Stimulated activated CD8-positive, alpha-beta memory T cell treated with anti-CD3 and anti-CD28 coated beads, Interleukin-7, amount 100 ng/mL, for 48 hours (primary cell): ENCODE data around the gene TRPV2.
"Not testable (repeated sequence)": the region's sequence is repeated elsewhere in the genome, so short reads cannot be mapped to it uniquely, and the experiment has no call there.

ENCODE experiments used
- DNase-seq, 2 donors: peaks; one replicate each; pipeline ENCODE4 v3.0.0-alpha.2; 2020; ENCODE audit warnings: low read depth in 1 of 2; ENCODE audit errors: extremely low read depth in 1 of 2

TRPV2 gene

DNA sequence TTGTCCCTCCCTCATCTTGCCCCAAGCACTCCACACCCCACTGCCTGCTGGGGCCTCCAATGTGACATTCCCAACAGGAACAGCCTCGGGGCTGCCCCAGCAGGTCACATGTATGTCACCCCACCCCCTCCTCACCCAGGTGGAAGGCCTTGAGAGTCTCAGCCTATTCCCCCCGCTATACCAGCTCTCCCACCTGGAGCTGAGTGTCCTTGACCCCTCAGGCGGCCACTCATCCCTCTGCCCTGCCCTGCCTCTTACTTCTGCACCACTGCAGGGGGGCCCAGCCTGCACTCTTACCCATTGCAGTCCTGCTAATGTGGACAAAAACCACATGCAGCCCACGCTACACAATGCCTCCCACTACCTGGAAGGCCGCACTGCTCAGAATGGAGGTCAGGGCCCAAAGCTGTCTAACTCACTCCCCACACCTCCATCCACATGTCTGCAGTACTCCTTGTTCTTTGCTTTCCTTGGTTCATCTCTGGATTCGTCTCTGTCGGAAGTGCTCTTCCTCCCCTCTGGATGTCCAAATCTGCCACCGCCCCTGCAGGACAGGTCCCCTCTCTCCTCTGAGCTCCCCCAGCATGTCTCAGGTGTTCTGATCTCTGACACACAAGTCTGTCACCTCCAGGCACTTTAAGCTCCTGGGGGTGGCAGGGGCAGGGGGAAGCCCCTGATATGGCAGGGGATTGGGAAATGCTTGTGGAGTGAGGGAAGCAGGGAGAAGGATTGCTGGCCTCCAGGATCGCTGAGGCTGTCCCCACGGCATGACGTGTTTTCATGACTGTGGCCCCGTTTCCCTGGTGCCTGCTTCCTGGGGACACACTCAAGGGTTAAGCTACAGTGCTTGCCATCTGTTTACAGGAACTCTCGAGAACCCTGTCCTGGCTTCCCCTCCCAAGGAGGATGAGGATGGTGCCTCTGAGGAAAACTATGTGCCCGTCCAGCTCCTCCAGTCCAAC lies 20.8 kb downstream of the TRPV2 start:
- DNase-seq, result no peak

DNA sequence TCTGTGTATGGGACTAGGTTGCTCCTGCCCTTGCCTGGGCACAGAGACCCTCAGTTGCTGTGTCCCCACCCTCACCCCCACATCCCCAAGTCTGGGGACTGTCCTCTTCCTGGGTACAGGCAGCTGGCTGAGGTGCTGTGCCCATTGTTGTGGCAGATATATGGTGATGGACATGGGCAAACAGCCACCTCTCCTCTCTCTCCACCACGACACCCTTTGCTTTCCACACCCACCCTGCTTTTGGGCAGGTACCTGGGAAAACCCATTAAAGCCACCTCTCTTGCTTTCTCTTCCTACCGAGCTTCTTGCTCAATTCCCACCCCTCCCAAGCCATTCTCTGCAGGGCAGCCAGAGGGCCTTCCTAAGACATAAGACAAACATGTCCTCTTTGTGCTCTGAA lies 21.7 kb downstream of the TRPV2 start:
- no peak for DNase-seq

DNA sequence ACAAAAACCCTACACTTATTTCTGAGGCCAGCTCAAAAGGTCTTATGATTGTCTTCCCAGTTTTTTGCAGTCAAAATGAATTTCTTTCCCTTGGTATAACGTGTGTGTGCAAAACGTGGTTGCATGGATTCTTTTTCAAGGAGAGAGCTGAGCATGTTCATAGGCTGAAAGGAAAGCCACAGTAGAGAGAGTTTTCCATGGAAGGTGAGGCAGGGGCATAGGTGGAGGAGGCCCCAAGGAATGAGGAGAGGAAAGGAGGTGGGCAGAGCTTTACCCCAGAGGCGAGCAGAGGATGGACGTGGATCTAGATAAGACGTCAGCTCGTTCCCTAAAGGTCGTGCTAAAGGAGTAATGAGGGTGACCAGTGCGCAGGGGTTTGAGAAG lies 22.8 kb downstream of the TRPV2 start:
- DNase-seq, result no peak

DNA sequence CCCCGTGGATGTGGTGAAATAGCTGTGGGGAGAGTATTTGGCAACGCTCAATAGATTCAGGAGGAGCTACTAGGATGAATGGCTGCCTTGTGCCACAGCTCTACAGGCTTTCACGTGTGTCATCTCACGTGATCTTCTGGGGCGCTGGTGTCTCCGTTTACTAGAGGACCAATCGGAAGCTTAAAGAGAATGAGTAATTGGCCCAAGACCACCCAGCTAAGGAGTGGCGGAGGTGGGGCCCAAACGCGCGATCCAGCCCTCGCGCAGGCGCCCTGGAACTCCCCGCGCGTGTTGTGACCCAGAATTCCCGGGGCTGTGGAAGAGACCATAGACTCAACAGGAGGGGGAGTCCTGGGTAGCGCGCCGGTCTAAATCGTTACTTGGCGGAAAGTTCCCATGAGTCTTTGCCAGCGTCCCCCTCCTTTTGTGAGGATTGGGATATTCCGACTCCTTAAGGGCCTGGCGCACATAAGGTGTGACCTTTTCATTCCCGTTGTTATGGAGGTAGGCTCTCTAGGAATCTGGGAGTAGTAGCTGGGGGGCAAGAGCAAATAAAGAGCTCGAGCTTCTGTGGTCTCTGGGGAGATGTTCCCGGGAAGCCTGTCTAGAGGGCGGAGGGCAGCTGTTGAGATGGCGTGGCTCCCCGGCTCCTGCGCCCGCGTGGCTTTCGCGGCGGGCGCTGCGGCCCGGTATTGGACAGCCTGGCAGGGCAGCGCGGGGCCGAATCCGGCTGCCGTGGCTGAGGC lies 23.4 kb downstream of the TRPV2 start:
- DNase-seq, result peak; percentile 90 to 94

DNA sequence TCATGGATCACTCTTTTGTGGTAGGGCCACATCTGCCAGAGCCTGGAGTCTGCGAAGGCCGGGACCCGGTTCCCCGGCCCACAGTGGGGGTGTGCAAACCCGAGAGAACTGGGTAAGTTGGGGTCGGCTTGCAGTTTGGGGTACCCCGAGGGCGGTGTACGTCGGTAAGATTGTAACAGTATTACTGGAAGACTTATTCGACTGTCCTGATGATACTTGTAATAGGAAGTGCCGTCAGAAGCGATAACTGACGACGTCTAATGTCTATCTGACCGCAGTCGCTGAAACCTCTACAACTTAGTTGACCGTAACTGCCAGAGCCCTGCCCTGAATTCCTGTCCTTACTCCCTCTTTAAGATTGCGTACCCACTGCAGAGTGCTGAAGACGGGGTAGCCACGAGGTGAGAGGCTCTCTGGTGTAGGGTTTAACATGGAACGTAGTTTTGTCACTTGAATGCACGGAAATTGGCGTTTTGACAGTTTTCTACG lies 24.0 kb downstream of the TRPV2 start:
- DNase-seq, result no peak

DNA sequence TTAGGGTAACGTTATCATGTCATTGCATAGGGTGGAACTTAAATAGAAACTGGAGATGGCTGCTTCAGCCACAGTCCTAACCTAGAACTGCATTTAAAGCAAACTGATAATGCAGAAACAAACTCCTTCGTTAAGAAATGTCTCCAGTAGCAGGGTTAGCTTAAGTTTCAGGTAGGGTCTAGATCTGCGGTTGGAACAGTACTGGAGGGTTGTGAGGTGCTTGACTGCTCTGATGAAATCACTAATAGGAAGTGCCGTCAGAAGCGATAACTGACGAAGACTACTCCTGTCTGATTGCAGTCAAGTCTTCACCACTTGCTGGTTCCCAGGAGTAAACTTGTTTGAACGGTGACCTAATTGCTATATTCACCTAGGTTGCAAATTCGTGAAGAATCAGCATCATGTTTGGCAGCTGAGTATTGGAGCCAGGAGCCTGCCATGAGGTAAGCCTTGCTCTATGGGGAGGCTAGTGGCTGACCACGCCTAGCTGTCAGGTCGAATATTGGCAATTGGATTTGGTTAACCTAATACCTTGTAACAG lies 24.5 kb downstream of the TRPV2 start:
- no peak for DNase-seq

DNA sequence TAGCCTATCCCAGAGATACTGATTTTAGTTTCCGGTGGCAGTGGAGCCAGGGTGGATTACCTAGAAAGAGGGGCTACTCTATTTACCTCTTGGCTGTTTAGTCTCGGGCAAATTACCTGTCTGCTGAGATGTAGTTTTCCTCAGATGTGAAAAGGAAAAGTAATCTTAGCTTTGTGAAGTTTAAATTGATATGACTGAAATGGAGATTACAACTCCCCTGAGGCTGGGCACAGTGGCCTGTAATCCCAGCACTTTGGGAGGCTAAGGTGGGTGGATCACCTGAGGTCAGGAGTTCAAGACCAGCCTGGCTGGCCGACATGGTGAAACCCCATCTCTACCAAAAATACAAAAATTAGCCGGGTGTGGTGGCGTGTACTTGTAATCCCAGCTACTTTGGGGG lies 25.0 kb downstream of the TRPV2 start:
- not testable (repeated sequence) for DNase-seq

DNA sequence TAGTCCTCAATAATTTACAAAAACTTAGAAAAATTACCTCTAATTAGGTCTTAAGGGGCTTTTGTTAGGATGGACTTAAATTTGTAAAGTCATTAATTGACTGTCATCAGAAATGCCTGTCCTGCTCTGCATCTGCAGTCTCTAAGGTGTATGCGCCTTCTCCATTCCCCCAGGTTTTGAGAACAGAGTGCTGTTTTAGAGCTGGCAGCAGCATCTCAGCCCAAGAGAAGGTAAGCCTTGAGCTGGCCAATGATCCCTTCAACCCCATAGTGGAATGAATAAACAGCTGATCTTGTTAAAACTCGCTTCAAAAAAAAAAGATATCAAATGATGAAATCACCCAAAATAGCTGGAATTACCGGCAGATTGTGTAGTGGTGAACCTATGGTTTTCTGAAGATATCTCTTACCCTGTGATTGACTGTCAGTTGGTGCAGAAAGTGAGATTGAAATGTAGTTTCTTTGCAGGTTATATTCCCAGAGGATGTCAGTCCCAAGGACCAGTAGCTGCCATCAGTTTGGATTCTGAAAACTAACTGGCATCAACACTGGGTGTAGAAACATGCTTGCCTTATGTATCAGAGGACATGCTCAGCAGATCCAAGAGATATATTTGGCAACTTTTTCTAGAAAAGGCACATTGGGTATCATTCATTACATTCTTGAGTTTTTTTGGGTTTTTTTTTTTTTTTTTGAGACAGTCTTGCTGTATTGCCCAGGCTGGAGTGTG lies 25.7 kb downstream of the TRPV2 start:
- DNase-seq, result no peak

DNA sequence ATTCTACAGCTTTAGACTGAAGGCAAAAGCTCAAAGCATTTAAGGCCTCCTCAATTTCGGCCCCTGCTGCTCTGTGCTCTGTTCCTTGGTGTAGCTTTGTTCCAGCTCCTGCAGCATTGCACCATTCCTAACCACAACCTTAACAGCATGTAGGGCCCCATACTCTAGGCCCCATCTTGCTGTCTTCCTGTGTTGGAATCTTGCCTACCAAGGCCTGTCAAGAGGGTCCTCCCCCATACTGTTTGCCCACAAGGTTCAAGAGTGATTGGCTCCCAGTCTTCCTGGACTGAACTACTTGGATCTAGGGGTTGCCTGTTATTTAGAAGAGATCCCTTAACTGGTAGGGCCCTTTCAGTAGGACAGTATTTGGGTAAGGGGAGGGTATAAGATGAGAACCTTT lies 26.8 kb downstream of the TRPV2 start:
- no peak for DNase-seq

DNA sequence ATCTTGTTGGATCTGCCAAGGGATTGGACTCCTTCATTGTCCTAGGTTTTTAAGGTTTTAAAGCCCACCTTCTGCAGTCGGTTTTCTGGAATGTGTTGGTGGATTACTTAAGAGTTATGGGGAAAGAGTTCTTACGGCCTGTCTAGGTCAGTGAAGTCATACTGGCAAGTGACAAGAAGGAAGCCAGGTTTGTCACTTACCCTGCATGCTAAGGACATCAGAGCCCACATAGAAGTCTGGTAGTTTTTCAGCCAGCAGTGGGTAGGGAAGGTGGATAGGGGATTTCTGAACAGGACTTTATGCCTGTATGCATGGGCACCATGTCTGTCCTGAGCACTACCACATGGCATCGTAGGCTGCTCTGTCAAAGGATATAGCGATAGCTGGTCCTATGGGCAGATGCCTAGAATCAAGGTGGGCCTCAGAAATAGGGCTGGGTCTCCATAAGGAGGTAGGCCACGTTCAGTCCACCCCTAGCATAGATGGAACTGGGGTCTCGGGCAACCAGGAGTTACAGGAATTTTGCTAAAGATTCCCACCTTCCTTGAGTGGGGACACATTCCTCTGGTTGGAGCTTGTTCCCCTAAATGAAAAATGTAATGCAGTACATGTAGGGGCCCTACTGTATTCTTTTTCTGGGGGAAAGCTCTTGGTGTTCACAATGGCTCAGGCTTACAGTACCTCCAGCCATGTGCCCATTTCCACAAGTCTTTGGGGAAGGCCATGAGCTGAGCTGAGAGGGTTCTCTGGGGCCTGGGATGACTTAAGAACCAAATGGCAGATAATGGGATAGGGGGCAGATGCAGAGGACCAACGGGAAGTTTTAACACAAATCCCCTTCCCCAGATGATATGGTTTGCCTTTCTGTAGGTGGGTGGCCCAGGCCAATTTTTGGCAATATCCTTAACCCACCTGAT lies 27.5 kb downstream of the TRPV2 start:
- no peak for DNase-seq

DNA sequence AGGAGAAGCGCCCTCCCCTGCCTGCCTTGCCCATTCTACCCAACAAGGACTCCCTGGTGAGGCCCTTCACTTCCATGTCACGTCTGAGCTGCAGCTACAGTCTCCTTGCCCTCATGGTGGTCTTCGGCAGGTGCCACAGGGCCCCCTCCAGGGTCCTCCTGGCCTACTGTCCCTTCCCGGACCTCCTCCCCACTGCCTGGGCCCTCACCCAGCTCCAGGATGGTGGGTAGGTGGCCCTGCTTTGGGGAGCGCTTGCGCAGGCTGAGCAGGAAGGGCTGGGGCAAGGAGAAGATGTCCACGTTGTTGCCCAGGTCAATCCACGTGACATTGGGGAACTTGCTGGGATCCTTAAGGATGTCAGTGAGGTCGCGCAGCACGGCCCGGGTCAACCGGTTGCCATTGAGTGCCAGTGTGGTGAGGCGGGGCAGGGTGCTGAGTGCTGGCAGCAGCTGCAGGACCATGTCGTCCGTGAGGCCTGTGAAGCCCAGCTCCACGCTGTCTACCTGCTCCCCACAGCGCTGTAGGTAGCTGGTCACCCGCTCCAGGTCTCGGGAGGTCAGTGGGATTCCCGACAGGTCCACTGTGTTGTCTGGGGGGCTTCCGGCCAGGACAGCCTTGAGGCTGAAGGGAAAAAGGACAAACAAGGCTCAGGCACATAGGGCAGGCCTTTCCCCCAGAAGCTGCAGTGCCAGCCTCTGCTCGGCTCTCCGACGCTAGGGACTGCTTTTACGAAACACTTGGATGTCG lies 28.3 kb downstream of the TRPV2 start:
- DNase-seq, result no peak

DNA sequence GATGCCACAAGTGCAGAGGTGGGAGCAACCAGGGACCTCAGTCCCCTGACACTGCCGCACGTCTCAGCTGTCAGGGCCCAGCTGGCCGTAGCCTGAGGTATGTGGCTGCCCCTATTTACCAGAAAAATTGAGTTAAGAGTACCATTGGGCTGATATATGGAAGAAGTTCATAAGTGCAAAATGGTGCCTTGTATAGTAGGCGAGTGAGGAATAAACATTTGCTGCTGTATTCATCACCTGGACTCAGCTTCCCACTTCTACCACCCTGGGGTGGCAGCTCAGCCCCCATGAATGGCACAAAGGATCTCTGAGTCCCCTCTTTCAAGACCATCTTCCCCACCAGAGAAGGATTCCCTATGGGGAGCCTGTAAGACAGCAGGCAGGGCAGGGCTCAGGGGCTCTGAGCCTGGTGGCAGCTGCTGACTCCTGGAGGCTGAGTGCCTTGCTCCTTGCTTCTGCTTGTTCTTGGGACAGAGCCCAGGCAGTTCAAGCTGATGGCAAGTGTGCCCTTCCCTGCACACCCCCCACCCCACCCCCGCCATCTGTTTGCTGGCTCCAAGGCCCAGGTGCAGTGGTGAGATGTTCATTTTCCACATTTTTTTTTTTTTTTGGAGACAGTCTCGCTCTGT lies 29.0 kb downstream of the TRPV2 start:
- DNase-seq, result no peak

DNA sequence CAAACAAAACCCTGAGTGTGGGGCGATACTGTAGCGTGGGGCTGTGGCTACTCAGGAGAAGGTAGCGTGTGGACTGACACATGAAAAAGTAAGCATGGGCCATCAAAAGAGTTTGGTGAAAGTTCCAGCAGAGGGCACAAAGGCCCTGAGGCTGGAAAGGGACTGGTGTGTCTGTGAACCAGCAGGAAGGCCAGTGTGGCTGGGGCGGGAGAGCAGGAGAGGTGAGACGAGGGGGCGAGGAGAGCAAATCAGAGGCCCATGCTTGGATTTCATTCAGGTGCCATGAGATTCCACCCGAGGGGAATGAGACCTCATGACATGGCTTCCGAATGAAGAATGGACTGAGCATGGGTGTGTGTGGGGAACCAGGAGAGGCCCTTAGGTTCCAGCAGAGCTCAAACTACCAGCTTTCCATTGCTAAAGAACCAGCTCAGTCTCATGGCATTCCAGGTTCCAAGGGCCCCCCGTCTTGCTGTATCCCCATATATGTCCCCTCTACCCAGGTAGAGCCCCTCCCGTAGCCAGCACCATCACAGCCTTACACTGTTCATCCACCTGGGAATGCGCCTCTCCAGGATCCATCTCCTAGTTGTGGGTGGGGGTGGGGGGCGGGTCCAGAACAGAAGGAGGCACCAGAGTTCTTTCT lies 31.1 kb downstream of the TRPV2 start:
- DNase-seq, result no peak

DNA sequence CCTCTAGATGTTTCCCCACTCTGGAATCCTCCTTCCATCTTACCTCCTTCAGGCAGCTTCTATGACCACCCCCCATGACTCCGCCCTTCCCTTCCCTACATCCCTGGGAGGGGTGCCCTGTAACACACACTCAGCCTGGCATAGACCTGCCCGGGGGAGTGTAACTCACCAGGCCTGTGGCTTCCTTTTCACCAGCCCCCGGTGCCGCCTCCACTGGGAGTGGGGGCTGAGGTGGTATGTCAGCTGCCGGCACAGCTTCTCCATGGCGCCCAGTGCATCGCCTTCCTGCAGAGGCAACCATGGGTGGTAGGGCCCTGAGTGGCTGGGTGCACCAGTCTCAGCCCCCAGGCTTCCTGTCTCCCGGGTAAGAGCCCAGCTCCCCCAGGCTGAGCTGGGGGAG lies 32.3 kb downstream of the TRPV2 start:
- DNase-seq, result no peak

DNA sequence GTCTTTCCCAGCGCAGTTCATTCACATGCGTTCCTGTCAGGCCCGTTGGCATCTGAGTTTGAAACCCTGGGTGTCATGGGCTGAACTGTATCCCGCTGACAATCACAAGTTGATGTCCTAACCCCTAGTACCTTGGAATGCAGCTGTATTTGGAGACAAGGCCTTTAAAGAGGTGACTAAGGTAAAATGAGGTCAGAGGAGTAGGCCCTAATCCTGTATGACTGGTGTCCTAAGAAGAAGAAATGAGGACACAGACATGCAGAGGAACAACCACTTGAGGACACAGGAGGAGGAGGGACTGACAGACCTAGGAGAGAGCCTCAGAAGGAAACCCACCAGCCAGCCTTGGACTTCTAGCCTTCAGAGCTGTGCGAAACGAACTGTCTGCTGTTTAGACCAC lies 33.1 kb downstream of the TRPV2 start:
- no peak for DNase-seq

DNA sequence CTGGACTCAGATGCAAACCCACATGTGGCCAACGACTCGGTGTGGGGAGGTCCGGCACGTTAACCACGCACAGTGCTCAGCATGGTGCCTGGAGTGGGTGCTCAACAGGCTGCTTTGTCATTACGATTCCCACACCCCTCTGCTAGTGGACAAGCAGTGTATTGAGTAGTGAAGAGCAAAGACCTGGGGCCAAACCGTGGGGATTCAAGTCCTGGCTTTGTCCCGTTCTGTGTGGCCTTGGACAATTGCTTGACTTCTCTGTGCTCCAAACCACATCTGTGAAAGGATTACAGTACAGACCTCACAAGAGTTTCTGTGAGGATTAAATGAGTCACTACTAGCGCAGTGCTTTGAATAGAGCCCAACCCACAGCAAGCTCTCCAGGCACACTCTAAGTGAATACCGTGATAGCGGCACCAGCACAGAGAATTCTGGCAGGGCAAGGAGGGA lies 33.8 kb downstream of the TRPV2 start:
- DNase-seq, result no peak

DNA sequence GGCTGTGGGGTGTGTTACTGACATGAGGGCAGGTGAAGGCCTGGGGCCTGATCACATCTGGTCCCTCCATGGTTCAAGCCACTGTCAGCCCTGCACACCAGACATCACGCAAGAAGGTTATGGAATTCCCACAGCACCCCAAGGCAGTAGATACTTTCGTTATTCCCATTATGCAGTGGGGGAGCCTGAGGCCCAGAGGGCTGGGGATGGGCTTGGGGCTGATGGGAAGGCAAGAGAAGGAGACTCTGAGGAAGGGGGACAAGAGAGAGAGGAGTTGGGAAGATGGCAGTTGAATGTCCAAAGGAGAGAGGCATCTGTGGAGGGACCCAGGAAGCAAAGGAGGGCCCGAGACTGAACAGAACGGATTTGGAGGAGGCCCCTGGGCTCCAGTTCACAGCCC lies 34.7 kb downstream of the TRPV2 start:
- no peak for DNase-seq

DNA sequence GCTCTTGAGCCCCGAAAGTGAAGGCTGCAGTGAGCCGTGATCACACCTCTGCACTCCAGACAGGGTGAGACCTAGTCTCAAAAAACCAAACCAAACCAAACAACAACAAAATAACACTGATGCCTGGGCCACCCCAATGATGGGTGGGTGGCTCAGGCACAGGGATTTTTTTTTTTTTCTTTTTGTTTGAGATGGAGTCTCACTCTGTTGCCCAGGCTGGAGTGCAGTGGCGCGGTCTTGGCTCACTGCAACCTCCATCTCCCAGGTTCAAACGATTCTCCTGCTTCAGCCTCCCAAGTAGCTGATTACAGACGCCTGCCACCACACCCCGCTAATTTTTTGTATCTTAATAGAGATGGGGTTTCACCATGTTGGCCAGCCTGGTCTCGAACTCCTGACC lies 36.9 kb downstream of the TRPV2 start:
- DNase-seq, result not testable (repeated sequence)
